Measurements from ENCODE around the gene PCBD2. TPM values are rescaled to one million over a fixed set of nuclear protein-coding genes. Genes with fewer than 3 reads are reported as not detected.

The PCBD2 gene
- total RNA-seq, 4 donors from 2014 or later, result 1.8 to 15.1 (median 8.2) TPM

GRCh38 chr5:135005076-135005475 is 100.1 kb downstream of the PCBD2 start:
- no peaks in the 10 kb centered on the region for H3K4me1 ChIP-seq
- no peaks in the 10 kb centered on the region for H3K36me3 ChIP-seq
- H3K27me3 ChIP-seq, result no peaks in the 10 kb centered on the region
- intact Hi-C loops (cut with DNase I; ENCODE audit: low total_unique reads), result no loop called here
- H3K9me3 ChIP-seq, result no peaks in the 10 kb centered on the region
- TF ChIP-seq POLR2A (IDR thresholded peaks at IDR 0.05) (no peak), CTCF (IDR thresholded peaks at IDR 0.05) (no peak)
- no peak overlapping the region for H3K4me3 ChIP-seq
- no peak for DNase-seq
- H3K27ac ChIP-seq, result no peak overlapping the region

GRCh38 chr5:135007305-135007704 is 102.4 kb downstream of the PCBD2 start:
- TF ChIP-seq POLR2A (IDR thresholded peaks at IDR 0.05) (no peak), CTCF (IDR thresholded peaks at IDR 0.05) (no peak)
- no peak for DNase-seq
- Histone ChIP-seq H3K27ac (no peak overlapping the region), H3K36me3 (no peaks in the 10 kb centered on the region), H3K4me1 (no peaks in the 10 kb centered on the region), H3K9me3 (no peaks in the 10 kb centered on the region), H3K4me3 (no peak overlapping the region), H3K27me3 (no peaks in the 10 kb centered on the region)
- intact Hi-C loops (cut with DNase I; ENCODE audit: low total_unique reads), result no loop called here

- intact Hi-C loops (cut with DNase I; ENCODE audit: low total_unique reads), result no loop called here
Measured at GRCh38 chr5:135007749-135008363, 102.9 kb downstream of the PCBD2 start.

GRCh38 chr5:135008556-135008955 is 103.6 kb downstream of the PCBD2 start:
- H3K27me3 ChIP-seq, result no peaks in the 10 kb centered on the region
- intact Hi-C loops (cut with DNase I; ENCODE audit: low total_unique reads), result no loop called here
- DNase-seq, result no peak
- no peak overlapping the region for H3K4me3 ChIP-seq
- H3K27ac ChIP-seq, result no peak overlapping the region
- no peaks in the 10 kb centered on the region for H3K36me3 ChIP-seq
- H3K9me3 ChIP-seq, result no peaks in the 10 kb centered on the region
- H3K4me1 ChIP-seq, result no peaks in the 10 kb centered on the region
- no peak for TF ChIP-seq POLR2A (IDR thresholded peaks at IDR 0.05)
- no peak for TF ChIP-seq CTCF (IDR thresholded peaks at IDR 0.05)

More at GRCh38 chr5:135007749-135008363, 102.9 kb downstream of the PCBD2 start:
- Histone ChIP-seq H3K27ac (no peak overlapping the region), H3K4me1 (no peaks in the 10 kb centered on the region), H3K36me3 (no peaks in the 10 kb centered on the region), H3K27me3 (no peaks in the 10 kb centered on the region), H3K4me3 (no peak overlapping the region), H3K9me3 (no peaks in the 10 kb centered on the region)
- TF ChIP-seq POLR2A (IDR thresholded peaks at IDR 0.05) (no peak), CTCF (IDR thresholded peaks at IDR 0.05) (no peak)
- no peak for DNase-seq

- DNase-seq, result no peak
- Histone ChIP-seq H3K9me3 (no peaks in the 10 kb centered on the region), H3K27me3 (no peaks in the 10 kb centered on the region), H3K27ac (no peak overlapping the region), H3K4me1 (no peaks in the 10 kb centered on the region), H3K36me3 (no peaks in the 10 kb centered on the region), H3K4me3 (no peak overlapping the region)
- intact Hi-C loops (cut with DNase I; ENCODE audit: low total_unique reads), result no loop called here
- TF ChIP-seq POLR2A (IDR thresholded peaks at IDR 0.05) (no peak), CTCF (IDR thresholded peaks at IDR 0.05) (no peak)
Measured at GRCh38 chr5:135008981-135009735, 104.2 kb downstream of the PCBD2 start.
